Left lung (tissue), 10 donors: ENCODE data around the gene NSA2. TPM values are rescaled to one million over a fixed set of nuclear protein-coding genes. Genes with fewer than 3 reads are reported as not detected.
"Not testable (repeated sequence)": the region's sequence is repeated elsewhere in the genome, so short reads cannot be mapped to it uniquely, and the experiment has no call there.

ENCODE experiments used
- ATAC-seq: fragments of 200-7000 bp; cut with Tn5 transposase; one replicate; pipeline ENCODE4 v1.9.1; 2020; ENCODE audit warnings: moderate library complexity
- DNase-seq, 4 donors: peaks; one replicate each; pipeline ENCODE4 v3.0.0-alpha.2; 2013 to 2020
- H3K27ac ChIP-seq, 2 donors: fragments of 200-600 bp; sonication (generic) in 1 of 2; one replicate each; pipeline versions ENCODE4 v1.5.0 to v1.8.0; 2020 to 2021
- H3K27me3 ChIP-seq, 2 donors: fragments of 200-600 bp; sonication (generic) in 1 of 2; one replicate each; pipeline versions ENCODE4 v1.5.0 to v1.8.0; 2020 to 2021
- H3K36me3 ChIP-seq, 2 donors: fragments of 200-600 bp; sonication (generic) in 1 of 2; one replicate each; pipeline versions ENCODE4 v1.5.0 to v1.8.0; 2020 to 2021
- H3K4me1 ChIP-seq, 2 donors: fragments of 200-600 bp; one replicate each; pipeline ENCODE4 v1.8.0; 2021
- H3K4me3 ChIP-seq, 2 donors: fragments of 200-600 bp; sonication (generic) in 1 of 2; one replicate each; pipeline versions ENCODE4 v1.5.0 to v1.8.0; 2020 to 2021; ENCODE audit warnings: mild to moderate bottlenecking in 1 of 2
- H3K9me3 ChIP-seq, 2 donors: fragments of 200-600 bp; sonication (generic) in 1 of 2; one replicate each; pipeline versions ENCODE4 v1.5.0 to v1.8.0; 2020 to 2021
- CTCF ChIP-seq, 2 donors: fragments of 200-600 bp; sonication (generic) in 1 of 2; IDR thresholded peaks; one replicate each; pipeline versions ENCODE4 v1.5.0 to v1.8.0; 2021; ENCODE audit warnings: antibody characterized with exemption in 2 of 2
- intact Hi-C, 2 donors: fragments of 100-400 bp; cut with DNase I; formaldehyde crosslinking; loops; one replicate each; pipeline versions ENCODE4 v1.11.2 to v1.14.2; 2022
- polyA plus RNA-seq, 6 donors: library from polyadenylated mRNA; unstranded; fragments of 120-200 nt; gene quantifications; one replicate each; pipeline ENCODE4 v1.2.1, GENCODE V29; 2013; ENCODE audit not compliant: insufficient read length in 6 of 6
- total RNA-seq, 2 donors: library from RNA; stranded (reverse); fragmentation: NEBNext Ultra II Directional; extraction: Animal tissue kit (Norgen Biotek cat#: 25700); gene quantifications; one replicate each; pipeline ENCODE4 v1.2.1, GENCODE V29; 2021
- donor health status: DM: no; HTN: yes; CAD: no.
- donor health status: DM: no; HTN: no; CAD: no.

The NSA2 gene
- total and polyA plus RNA-seq, 8 donors: 43.8 to 270 (median 248) TPM

GRCh38 chr5:74736759-74737158 is 30.3 kb upstream of the NSA2 start:
- DNase-seq: no peak
- no peaks in the 10 kb centered on the region for H3K9me3 ChIP-seq
- TF ChIP-seq CTCF (IDR thresholded peaks at IDR 0.05): no peak
- H3K27me3 ChIP-seq: no peaks in the 10 kb centered on the region
- intact Hi-C loops: no loop called here
- H3K4me3 ChIP-seq: no peak overlapping the region
- no peaks in the 10 kb centered on the region for H3K4me1 ChIP-seq
- peaks cover 0 to 80% of the 10 kb centered on the region in 2 donors for H3K36me3 ChIP-seq
- no peak for ATAC-seq
- no peak overlapping the region for H3K27ac ChIP-seq

DNA sequence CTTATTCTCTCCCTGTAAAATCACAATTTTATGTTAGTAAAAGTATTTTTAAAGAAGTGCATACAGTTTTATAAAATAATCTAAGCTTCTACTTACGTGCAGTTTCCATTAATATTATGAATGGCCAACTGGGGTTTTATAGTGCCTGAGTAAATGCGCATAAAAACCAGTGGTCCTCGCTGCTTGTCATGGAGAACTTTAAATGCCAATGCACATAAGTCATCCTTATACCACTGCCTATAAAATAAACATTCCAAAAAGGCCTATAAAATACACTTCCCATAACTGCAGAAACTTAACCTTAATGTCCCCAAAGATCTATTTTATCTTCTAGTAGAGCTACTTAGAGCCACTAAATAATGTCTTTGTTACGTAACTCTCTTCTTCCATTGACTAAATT is 28.6 kb upstream of the NSA2 start:
- H3K4me3 ChIP-seq: no peak overlapping the region
- no peak for DNase-seq
- H3K27ac ChIP-seq: no peak overlapping the region
- no peak for ATAC-seq
- no peaks in the 10 kb centered on the region for H3K4me1 ChIP-seq
- H3K27me3 ChIP-seq: no peaks in the 10 kb centered on the region
- intact Hi-C loops: no loop called here
- peaks cover 0 to 76% of the 10 kb centered on the region in 2 donors for H3K36me3 ChIP-seq
- H3K9me3 ChIP-seq: no peaks in the 10 kb centered on the region
- no peak for TF ChIP-seq CTCF (IDR thresholded peaks at IDR 0.05)

- intact Hi-C loops, DNase-seq, H3K27ac ChIP-seq, H3K4me3 ChIP-seq, H3K27me3 ChIP-seq, H3K4me1 ChIP-seq, ATAC-seq, H3K9me3 ChIP-seq: not testable (repeated sequence)
- peaks cover 0 to 77% of the 10 kb centered on the region in 2 donors for H3K36me3 ChIP-seq
These were observed 18.3 kb upstream of the NSA2 start for GRCh38 chr5:74748742-74749141.

GRCh38 chr5:74761241-74761640 is 5.8 kb upstream of the NSA2 start:
- intact Hi-C loops: no loop called here
- ATAC-seq: no peak
- peaks cover 10 to 15% of the 10 kb centered on the region in 2 donors for H3K4me1 ChIP-seq
- no peaks in the 10 kb centered on the region for H3K27me3 ChIP-seq
- H3K9me3 ChIP-seq: peaks cover 0 to 4% of the 10 kb centered on the region in 2 donors
- H3K27ac ChIP-seq: no peak overlapping the region
- no peak for DNase-seq
- no peak for TF ChIP-seq CTCF (IDR thresholded peaks at IDR 0.05)
- no peak overlapping the region for H3K4me3 ChIP-seq
- H3K36me3 ChIP-seq: peaks cover 0 to 68% of the 10 kb centered on the region in 2 donors

- Histone ChIP-seq H3K4me1 (peaks cover 10 to 17% of the 10 kb centered on the region in 2 donors), H3K27ac (no peak overlapping the region), H3K27me3 (no peaks in the 10 kb centered on the region), H3K9me3 (no peaks in the 10 kb centered on the region), H3K36me3 (peaks cover 0 to 54% of the 10 kb centered on the region in 2 donors), H3K4me3 (no peak overlapping the region)
- intact Hi-C loops: no loop called here
- ATAC-seq: no peak
- TF ChIP-seq CTCF (IDR thresholded peaks at IDR 0.05): no peak
- DNase-seq: no peak
These were observed 4.5 kb upstream of the NSA2 start for GRCh38 chr5:74762599-74762998.

DNA sequence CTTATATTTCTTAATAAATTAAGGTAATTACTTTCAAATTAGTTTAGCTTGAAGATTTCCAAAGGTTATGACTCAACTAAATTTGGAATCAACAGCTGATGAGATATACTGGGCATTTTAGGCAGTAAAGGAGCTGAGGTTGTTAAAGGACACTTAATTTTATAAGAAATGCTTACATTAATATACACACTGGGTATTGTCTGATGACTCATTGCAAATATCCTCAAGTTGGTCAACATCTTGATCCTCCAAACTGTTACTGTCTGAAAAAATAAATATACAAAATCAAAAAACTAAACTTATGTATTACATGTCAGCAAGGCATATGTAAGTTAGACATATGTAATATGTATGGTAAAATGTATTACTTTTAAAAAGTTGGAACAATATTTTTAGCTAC is 3.5 kb upstream of the NSA2 start:
- DNase-seq (no peak), ATAC-seq (no peak)
- Histone ChIP-seq H3K36me3 (peaks cover 0 to 45% of the 10 kb centered on the region in 2 donors), H3K9me3 (no peaks in the 10 kb centered on the region), H3K27me3 (no peaks in the 10 kb centered on the region), H3K4me1 (peaks cover 17 to 26% of the 10 kb centered on the region in 2 donors), H3K4me3 (no peak overlapping the region), H3K27ac (no peak overlapping the region)
- no peak for TF ChIP-seq CTCF (IDR thresholded peaks at IDR 0.05)
- intact Hi-C loops: no loop called here
